Stimulated activated CD8-positive, alpha-beta memory T cell treated with anti-CD3 and anti-CD28 coated beads, Interleukin-4, amount 100 ng/mL, for 48 hours (primary cell): ENCODE measurements around the gene SARS2.
"Not testable (repeated sequence)": the region's sequence is repeated elsewhere in the genome, so short reads cannot be mapped to it uniquely, and the experiment has no call there.

ENCODE experiments used
- DNase-seq: peaks from one replicate; pipeline ENCODE4 v3.0.0-alpha.2; 2020

The SARS2 gene

GRCh38 chr19:38946229-38947010, 15.9 kb upstream of the SARS2 start:
- DNase-seq, result no peak

GRCh38 chr19:38945562-38946228, 15.1 kb upstream of the SARS2 start:
- DNase-seq, result peak; percentile 41

GRCh38 chr19:38944981-38945506, 14.5 kb upstream of the SARS2 start:
- DNase-seq, result no peak

- DNase-seq, result no peak
These were observed 12.1 kb upstream of the SARS2 start for GRCh38 chr19:38942471-38943181.

- no peak for DNase-seq
These were observed 11.4 kb upstream of the SARS2 start for GRCh38 chr19:38941979-38942378.

- DNase-seq, result not testable (repeated sequence)
These were observed 10.9 kb upstream of the SARS2 start for GRCh38 chr19:38941466-38941865.

- no peak for DNase-seq
These were observed 9.4 kb upstream of the SARS2 start for GRCh38 chr19:38939957-38940356.

GRCh38 chr19:38933544-38933943, 3.0 kb upstream of the SARS2 start:
- no peak for DNase-seq

- DNase-seq, result peak; percentile 52
These were observed 2.0 kb upstream of the SARS2 start for GRCh38 chr19:38932425-38933179.

- DNase-seq, result no peak
These were observed 894 bp upstream of the SARS2 start for GRCh38 chr19:38931521-38931793.

GRCh38 chr19:38930776-38931520, 385 bp upstream of the SARS2 start, which contains the start of gene MRPS12:
Gene MRPS12 (plus strand): TSS chr19:38930944. CDS start chr19:38931295, 351 bp downstream.
- peak; percentile 98 for DNase-seq

- DNase-seq, result no peak
These were observed 2.1 kb downstream of the SARS2 start for GRCh38 chr19:38928391-38929001.

GRCh38 chr19:38924388-38924787, 6.2 kb downstream of the SARS2 start:
- DNase-seq, result no peak

GRCh38 chr19:38922482-38922881, 8.1 kb downstream of the SARS2 start:
- no peak for DNase-seq

GRCh38 chr19:38921420-38922274, 8.9 kb downstream of the SARS2 start:
- no peak for DNase-seq

- no peak for DNase-seq
These were observed 9.8 kb downstream of the SARS2 start for GRCh38 chr19:38920602-38921419.

- no peak for DNase-seq
These were observed 10.5 kb downstream of the SARS2 start for GRCh38 chr19:38919837-38920601.

GRCh38 chr19:38918526-38918925, 12.0 kb downstream of the SARS2 start:
- no peak for DNase-seq

- DNase-seq, result no peak
These were observed 12.6 kb downstream of the SARS2 start for GRCh38 chr19:38917921-38918491.
